B cell (primary cell): Measurements from ENCODE around the gene KRTAP10-9. TPM values are rescaled to one million over a fixed set of nuclear protein-coding genes. Genes with fewer than 3 reads are reported as not detected.

Experiments used
- ATAC-seq: fragments of 200-7000 bp; cut with Tn5 transposase; one replicate; pipeline ENCODE4 v1.10.0; 2021; ENCODE audit warnings: low read depth, mild to moderate bottlenecking, moderate number of reproducible peaks, moderate library complexity
- CTCF ChIA-PET: fragments of 350-600 bp; sonication (Branson Sonifier 250); formaldehyde crosslinking; loops from one replicate; lab custom pipeline; 2021; ENCODE audit warnings: antibody characterized with exemption, inconsistent platforms; lab: Charles Lee
- POLR2A ChIA-PET: fragments of 350-600 bp; sonication (Branson Sonifier 250); formaldehyde crosslinking; loops from one replicate; lab custom pipeline; 2021; ENCODE audit warnings: antibody characterized with exemption; lab: Charles Lee
- DNase-seq: peaks from one replicate; pipeline ENCODE4 v3.0.0; 2013
- H2AFZ ChIP-seq: 2 replicates; pipeline ENCODE4 v1.6.1; 2012; ENCODE audit warnings: mild to moderate bottlenecking, low read depth, low read length; ENCODE audit not compliant: insufficient read depth, poor library complexity, severe bottlenecking
- H3K27ac ChIP-seq, 2 donors: 1 replicate in 1 of 2; 2 replicates in 1 of 2; pipeline ENCODE4 v1.5.1; 2012 to 2013; ENCODE audit warnings: low read length in 2 of 2, mild to moderate bottlenecking in 2 of 2, moderate library complexity in 1 of 2
- H3K27me3 ChIP-seq, 4 experiments: fragments of 200-600 bp in 1 of 4; sonication (generic) in 1 of 4; replicated peaks in 1 of 4; 1 replicate in 2 of 4; 2 replicates in 2 of 4; pipeline versions ENCODE4 v1.6.1 to v1.7.0; 2013 to 2016; ENCODE audit warnings: low read length in 3 of 4, mild to moderate bottlenecking in 2 of 4, mixed read lengths in 1 of 4, moderate library complexity in 1 of 4; ENCODE audit not compliant: insufficient read depth in 4 of 4, control insufficient read depth in 3 of 4; ENCODE audit errors: control extremely low read depth in 1 of 4
- H3K36me3 ChIP-seq, 2 experiments: replicated peaks in 1 of 2; 1 replicate in 1 of 2; 2 replicates in 1 of 2; pipeline versions ENCODE4 v1.6.1 to v1.7.1; 2013; ENCODE audit warnings: low read length in 1 of 2; ENCODE audit not compliant: insufficient read depth in 2 of 2, control insufficient read depth in 1 of 2; ENCODE audit errors: control extremely low read depth in 1 of 2, extremely low read depth in 1 of 2
- H3K4me1 ChIP-seq, 2 donors: fragments of 200-600 bp in 1 of 2; sonication (generic) in 1 of 2; 1 replicate in 1 of 2; 2 replicates in 1 of 2; pipeline versions ENCODE4 v1.5.1 to v1.6.1; 2013 to 2017; ENCODE audit warnings: low read length in 2 of 2; ENCODE audit not compliant: control insufficient read depth in 2 of 2, insufficient read depth in 2 of 2
- H3K4me2 ChIP-seq: replicated peaks from 2 replicates; pipeline ENCODE3; 2012; ENCODE audit warnings: mild to moderate bottlenecking, low read depth, low read length; ENCODE audit not compliant: poor library complexity, severe bottlenecking
- H3K4me3 ChIP-seq, 5 experiments: fragments of 200-600 bp in 1 of 5; sonication (generic) in 1 of 5; 1 replicate in 3 of 5; 2 replicates in 2 of 5; pipeline versions ENCODE4 v1.5.1 to v1.7.0; 2011 to 2016; ENCODE audit warnings: low read length in 4 of 5, mild to moderate bottlenecking in 4 of 5, low read depth in 2 of 5, control low read depth in 1 of 5, moderate library complexity in 1 of 5; ENCODE audit not compliant: insufficient read depth in 1 of 5; ENCODE audit errors: control extremely low read depth in 1 of 5, extremely low read depth in 1 of 5
- H3K79me2 ChIP-seq: fragments of 200-600 bp; sonication (generic); one replicate; pipeline ENCODE4 v1.6.0; 2016; ENCODE audit warnings: low read length; ENCODE audit not compliant: control insufficient read depth, insufficient read depth
- H3K9ac ChIP-seq: fragments of 200-600 bp; sonication (generic); 2 replicates; pipeline ENCODE4 v1.6.1; 2017; ENCODE audit warnings: mild to moderate bottlenecking, low read length, moderate library complexity
- H3K9me3 ChIP-seq, 3 donors: one replicate each; pipeline versions ENCODE4 v1.6.1 to v1.7.1; 2013; ENCODE audit warnings: low read length in 2 of 3; ENCODE audit not compliant: control insufficient read depth in 2 of 3, insufficient read depth in 1 of 3; ENCODE audit errors: control extremely low read depth in 1 of 3
- H4K20me1 ChIP-seq: 2 replicates; pipeline ENCODE4 v1.6.0; 2012; ENCODE audit warnings: mild to moderate bottlenecking, low read length; ENCODE audit not compliant: insufficient read depth, control insufficient read depth, poor library complexity, severe bottlenecking
- H3K27ac Mint-ChIP-seq: one replicate; pipeline ENCODE4 v1.8.0; 2021; ENCODE audit warnings: mixed read lengths
- H3K27me3 Mint-ChIP-seq: one replicate; pipeline ENCODE4 v1.8.0; 2021; ENCODE audit warnings: mixed read lengths
- H3K4me1 Mint-ChIP-seq: one replicate; pipeline ENCODE4 v1.8.0; 2021; ENCODE audit warnings: mixed read lengths
- H3K4me3 Mint-ChIP-seq: one replicate; pipeline ENCODE4 v1.8.0; 2021; ENCODE audit warnings: mixed read lengths
- H3K9me3 Mint-ChIP-seq: one replicate; pipeline ENCODE4 v1.8.0; 2022; ENCODE audit warnings: mixed read lengths; ENCODE audit not compliant: insufficient read depth
- EZH2 ChIP-seq: IDR thresholded peaks from 2 replicates; pipeline ENCODE4 v1.6.1; 2012; ENCODE audit warnings: borderline replicate concordance, low read depth, mild to moderate bottlenecking, moderate library complexity, low read length; ENCODE audit not compliant: insufficient read depth, poor library complexity, severe bottlenecking
- WGBS: methylation state at CpG from one replicate; pipeline ENCODE4 v1.1.5; 2013; ENCODE audit warnings: missing lambda C conversion rate; ENCODE audit not compliant: insufficient coverage; 5-methylcytosine and 5-hydroxymethylcytosine counted together
- intact Hi-C: fragments of 100-400 bp; cut with micrococcal nuclease; formaldehyde crosslinking; loops from one replicate; pipeline ENCODE4 v1.10.0; 2022
- polyA plus RNA-seq: library from polyadenylated mRNA; depleted of rRNA; stranded (reverse); fragments of >200 nt; gene quantifications from 2 replicates; pipeline ENCODE4 v1.2.3, GENCODE V29; 2012
- total RNA-seq, 2 donors: library from RNA; stranded (reverse); fragments of 120-200 nt in 1 of 2; gene quantifications; 1 replicate in 1 of 2; 2 replicates in 1 of 2; pipeline versions ENCODE4 v1.2.3 to v1.2.4, GENCODE V29; 2013 to 2022
- TF ChIP-seq, protein P1 (sequence below): fragments of 200-600 bp; IDR thresholded peaks from one replicate; pipeline ENCODE4 v1.8.0; 2022; ENCODE audit warnings: antibody characterized with exemption, mild to moderate bottlenecking

KRTAP10-9 gene
- total and polyA plus RNA-seq, 2 donors (not counting 1 experiment from before 2014, with no cell fraction given): not detected

DNA sequence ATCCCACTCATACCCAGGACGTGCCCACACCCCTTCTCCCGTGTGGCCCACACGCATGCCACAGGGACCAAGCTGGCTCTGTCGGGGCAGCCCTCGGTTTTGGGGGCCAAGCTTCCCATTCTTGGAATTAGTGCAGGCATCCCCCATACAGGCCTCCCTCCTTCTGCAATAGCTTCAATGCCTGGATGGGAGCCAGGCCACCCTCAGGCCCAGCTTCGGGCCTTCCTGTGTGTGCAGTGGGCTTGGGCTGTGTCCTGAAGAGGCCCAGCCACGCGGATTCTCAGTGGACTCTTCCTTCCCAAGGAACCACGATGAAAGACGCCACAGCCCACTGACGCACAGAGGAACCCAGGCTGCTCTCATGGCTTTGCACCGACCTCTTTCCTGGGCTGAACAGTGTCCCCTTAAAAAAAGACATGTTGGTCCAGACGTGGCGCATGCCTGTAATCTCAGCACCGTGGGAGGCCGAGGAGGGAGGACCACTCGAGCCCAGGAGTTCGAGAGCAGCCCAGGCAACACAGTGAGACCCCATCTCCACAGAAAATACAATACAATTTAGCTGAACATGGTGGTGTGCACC, 22.7 kb downstream of the KRTAP10-9 start:
- Mint-ChIP-seq H3K27me3 (peaks cover 9% of the 10 kb centered on the region), H3K4me1 (no peaks in the 10 kb centered on the region), H3K27ac (no peak overlapping the region), H3K4me3 (no peak overlapping the region), H3K9me3 (peaks cover 5% of the 10 kb centered on the region)
- ATAC-seq (no peak), DNase-seq (no peak)
- Histone ChIP-seq H2AFZ (no peak overlapping the region), H4K20me1 (no peaks in the 10 kb centered on the region), H3K4me3 (no peak overlapping the region), H3K27me3 (peaks cover 0 to 2% (median 0%) of the 10 kb centered on the region in 4 experiments), H3K9me3 (peaks cover 0 to 15% (median 0%) of the 10 kb centered on the region in 3 donors), H3K79me2 (no peaks in the 10 kb centered on the region), H3K4me2 (no peak overlapping the region), H3K4me1 (no peaks in the 10 kb centered on the region), H3K9ac (no peak overlapping the region), H3K27ac (no peak overlapping the region), H3K36me3 (no peaks in the 10 kb centered on the region)
- POLR2A ChIA-PET: no interaction called here
- intact Hi-C loops: no loop called here
- CTCF ChIA-PET: no interaction called here
- TF ChIP-seq, protein P1, sequence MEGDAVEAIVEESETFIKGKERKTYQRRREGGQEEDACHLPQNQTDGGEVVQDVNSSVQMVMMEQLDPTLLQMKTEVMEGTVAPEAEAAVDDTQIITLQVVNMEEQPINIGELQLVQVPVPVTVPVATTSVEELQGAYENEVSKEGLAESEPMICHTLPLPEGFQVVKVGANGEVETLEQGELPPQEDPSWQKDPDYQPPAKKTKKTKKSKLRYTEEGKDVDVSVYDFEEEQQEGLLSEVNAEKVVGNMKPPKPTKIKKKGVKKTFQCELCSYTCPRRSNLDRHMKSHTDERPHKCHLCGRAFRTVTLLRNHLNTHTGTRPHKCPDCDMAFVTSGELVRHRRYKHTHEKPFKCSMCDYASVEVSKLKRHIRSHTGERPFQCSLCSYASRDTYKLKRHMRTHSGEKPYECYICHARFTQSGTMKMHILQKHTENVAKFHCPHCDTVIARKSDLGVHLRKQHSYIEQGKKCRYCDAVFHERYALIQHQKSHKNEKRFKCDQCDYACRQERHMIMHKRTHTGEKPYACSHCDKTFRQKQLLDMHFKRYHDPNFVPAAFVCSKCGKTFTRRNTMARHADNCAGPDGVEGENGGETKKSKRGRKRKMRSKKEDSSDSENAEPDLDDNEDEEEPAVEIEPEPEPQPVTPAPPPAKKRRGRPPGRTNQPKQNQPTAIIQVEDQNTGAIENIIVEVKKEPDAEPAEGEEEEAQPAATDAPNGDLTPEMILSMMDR: no peak
- no peak for TF ChIP-seq EZH2
- 93% methylated on average over 14 of the region's 18 CpGs for WGBS

DNA sequence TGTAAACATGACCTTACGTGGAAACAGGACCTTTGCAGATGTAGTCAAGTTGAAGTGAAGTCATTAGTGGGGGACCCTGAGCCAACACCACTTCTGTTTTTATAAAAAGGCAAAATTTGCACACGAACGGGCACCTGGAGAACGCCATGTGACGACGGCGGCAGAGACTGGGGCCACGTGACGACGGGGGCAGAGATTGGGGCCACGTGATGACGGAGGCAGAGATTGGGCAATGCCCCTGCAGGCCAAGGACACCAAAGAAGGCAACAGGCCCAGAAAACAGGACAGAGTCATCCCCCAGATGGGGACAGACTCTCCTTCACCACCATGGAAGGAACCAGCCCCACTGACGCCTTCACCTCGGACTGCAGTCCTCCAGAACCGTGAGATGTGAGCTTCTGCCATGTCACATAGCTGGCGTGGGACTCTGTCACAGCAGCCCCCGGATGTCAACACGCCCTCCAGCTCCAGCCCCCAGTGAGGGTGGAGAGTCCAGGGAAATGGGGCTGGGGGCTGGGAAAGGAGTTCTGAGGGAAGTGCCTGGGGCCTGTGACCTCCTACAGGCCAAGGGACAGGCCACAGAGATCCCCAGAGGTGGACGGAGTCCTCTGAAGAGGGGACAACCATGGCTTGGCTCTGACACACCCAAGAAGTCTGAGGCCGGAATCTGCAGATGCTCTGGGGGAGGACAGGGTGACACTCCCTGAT, 23.5 kb downstream of the KRTAP10-9 start:
- H3K4me3 Mint-ChIP-seq: no peak overlapping the region
- CTCF ChIA-PET: no interaction called here
- 91% methylated on average over 19 of the region's 20 CpGs for WGBS
- H3K79me2 ChIP-seq: no peaks in the 10 kb centered on the region
- H3K36me3 ChIP-seq: no peaks in the 10 kb centered on the region
- H3K27me3 ChIP-seq: peaks cover 0 to 2% (median 0%) of the 10 kb centered on the region in 4 experiments
- POLR2A ChIA-PET: no interaction called here
- no peaks in the 10 kb centered on the region for H3K4me1 Mint-ChIP-seq
- H3K9me3 ChIP-seq: peaks cover 0 to 15% (median 0%) of the 10 kb centered on the region in 3 donors
- H4K20me1 ChIP-seq: no peaks in the 10 kb centered on the region
- no peak for DNase-seq
- no peak overlapping the region for H3K4me2 ChIP-seq
- H3K4me3 ChIP-seq: no peak overlapping the region
- no peak overlapping the region for H3K27ac Mint-ChIP-seq
- no peaks in the 10 kb centered on the region for H3K9me3 Mint-ChIP-seq
- peaks cover 6% of the 10 kb centered on the region for H3K27me3 Mint-ChIP-seq
- TF ChIP-seq, protein P1: no peak
- TF ChIP-seq EZH2: no peak
- intact Hi-C loops: no loop called here
- H3K9ac ChIP-seq: no peak overlapping the region
- no peak overlapping the region for H2AFZ ChIP-seq
- no peak for ATAC-seq
- no peaks in the 10 kb centered on the region for H3K4me1 ChIP-seq
- H3K27ac ChIP-seq: no peak overlapping the region
